DND-41 (cell line): ENCODE measurements around the gene SLC4A1AP.

Experiments used
- ATAC-seq: fragments of 200-7000 bp; cut with Tn5 transposase; 3 replicates; pipeline ENCODE4 v1.9.1; 2021; ENCODE audit warnings: low read depth; ENCODE audit not compliant: insufficient read depth
- DNase-seq: peaks from one replicate; pipeline ENCODE4 v3.0.0-alpha.2; 2020
- H2AFZ ChIP-seq: 2 replicates; pipeline ENCODE4 v1.6.0; 2012; ENCODE audit warnings: low read depth, low read length
- H3K27ac ChIP-seq: 2 replicates; pipeline ENCODE4 v1.5.1; 2012; ENCODE audit warnings: low read length, inconsistent platforms
- H3K27me3 ChIP-seq: fragments of 200-600 bp; sonication (generic); 2 replicates; pipeline ENCODE4 v1.6.0; 2012; ENCODE audit warnings: low read length, mild to moderate bottlenecking, inconsistent platforms; ENCODE audit not compliant: insufficient read depth, poor library complexity
- H3K36me3 ChIP-seq: 2 replicates; pipeline ENCODE4 v1.5.1; 2012; ENCODE audit warnings: low read length, inconsistent platforms; ENCODE audit not compliant: insufficient read depth
- H3K4me1 ChIP-seq: 2 replicates; pipeline ENCODE4 v1.5.1; 2012; ENCODE audit warnings: mild to moderate bottlenecking, low read length; ENCODE audit not compliant: insufficient read depth
- H3K4me2 ChIP-seq: 2 replicates; pipeline ENCODE4 v1.6.0; 2012; ENCODE audit warnings: mild to moderate bottlenecking, moderate library complexity, low read length, inconsistent platforms; ENCODE audit not compliant: insufficient read depth
- H3K4me3 ChIP-seq, 2 experiments: fragments of 200-600 bp in 1 of 2; shearing (Covaris generic) in 1 of 2; 2 replicates each; pipeline ENCODE4 v1.5.1; 2012 to 2016; ENCODE audit warnings: inconsistent platforms in 2 of 2, low read length in 2 of 2, mild to moderate bottlenecking in 2 of 2, low read depth in 1 of 2, moderate library complexity in 1 of 2
- H3K79me2 ChIP-seq: 2 replicates; pipeline ENCODE4 v1.6.0; 2012; ENCODE audit warnings: low read length, inconsistent platforms; ENCODE audit not compliant: insufficient read depth
- H3K9ac ChIP-seq: 2 replicates; pipeline ENCODE4 v1.6.0; 2012; ENCODE audit warnings: low read depth, mild to moderate bottlenecking, inconsistent platforms, low read length, moderate library complexity
- H3K9me3 ChIP-seq: 2 replicates; pipeline ENCODE4 v1.5.1; 2012; ENCODE audit warnings: low read length, moderate library complexity, mild to moderate bottlenecking, inconsistent platforms; ENCODE audit not compliant: insufficient read depth, severe bottlenecking
- H4K20me1 ChIP-seq: 2 replicates; pipeline ENCODE4 v1.6.0; 2012; ENCODE audit warnings: low read length; ENCODE audit not compliant: insufficient read depth
- EZH2 ChIP-seq: IDR thresholded peaks from 3 replicates; pipeline ENCODE4 v1.6.1; 2012; ENCODE audit warnings: borderline replicate concordance, low read depth, mild to moderate bottlenecking, moderate library complexity, low read length, inconsistent platforms; ENCODE audit not compliant: severe bottlenecking
- TF ChIP-seq, protein P1 (sequence below): IDR thresholded peaks from 2 replicates; pipeline ENCODE4 v1.5.1; 2012; ENCODE audit warnings: borderline replicate concordance, low read length, moderate library complexity, mild to moderate bottlenecking; ENCODE audit not compliant: poor library complexity, severe bottlenecking; ENCODE audit errors: extremely low read depth

SLC4A1AP gene

DNA sequence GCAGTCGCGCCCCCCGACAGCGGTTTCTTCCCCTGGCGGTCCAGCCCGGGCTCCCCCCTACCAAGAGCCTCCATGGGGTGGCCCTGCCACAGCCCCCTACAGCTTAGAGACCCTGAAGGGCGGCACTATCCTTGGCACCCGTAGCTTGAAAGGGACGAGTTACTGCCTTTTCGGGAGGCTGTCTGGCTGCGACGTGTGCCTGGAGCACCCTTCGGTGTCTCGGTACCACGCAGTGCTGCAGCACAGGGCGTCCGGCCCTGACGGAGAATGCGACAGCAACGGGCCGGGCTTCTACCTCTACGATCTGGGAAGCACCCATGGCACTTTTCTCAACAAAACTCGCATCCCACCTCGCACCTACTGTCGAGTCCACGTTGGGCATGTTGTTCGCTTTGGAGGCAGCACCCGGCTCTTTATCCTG lies 475 bp downstream of the SLC4A1AP start:
- peak overlapping the region; percentile 90 for H3K27ac ChIP-seq
- peak overlapping the region; percentile 63 to 85; a peak in 3 of 4 replicates for H3K4me3 ChIP-seq
- peaks cover 47% of the 10 kb centered on the region for H3K79me2 ChIP-seq
- no peaks in the 10 kb centered on the region for H3K9me3 ChIP-seq
- peak overlapping the region; percentile 98 for H2AFZ ChIP-seq
- H3K9ac ChIP-seq: peak overlapping the region; percentile 67
- peaks cover 49% of the 10 kb centered on the region for H3K36me3 ChIP-seq
- H3K27me3 ChIP-seq: no peaks in the 10 kb centered on the region
- ATAC-seq (peak; percentile 18; the same call in 2 of the 3 replicates), DNase-seq (no peak)
- H3K4me2 ChIP-seq: peak overlapping the region; percentile 95
- TF ChIP-seq EZH2: no peak
- TF ChIP-seq, protein P1, sequence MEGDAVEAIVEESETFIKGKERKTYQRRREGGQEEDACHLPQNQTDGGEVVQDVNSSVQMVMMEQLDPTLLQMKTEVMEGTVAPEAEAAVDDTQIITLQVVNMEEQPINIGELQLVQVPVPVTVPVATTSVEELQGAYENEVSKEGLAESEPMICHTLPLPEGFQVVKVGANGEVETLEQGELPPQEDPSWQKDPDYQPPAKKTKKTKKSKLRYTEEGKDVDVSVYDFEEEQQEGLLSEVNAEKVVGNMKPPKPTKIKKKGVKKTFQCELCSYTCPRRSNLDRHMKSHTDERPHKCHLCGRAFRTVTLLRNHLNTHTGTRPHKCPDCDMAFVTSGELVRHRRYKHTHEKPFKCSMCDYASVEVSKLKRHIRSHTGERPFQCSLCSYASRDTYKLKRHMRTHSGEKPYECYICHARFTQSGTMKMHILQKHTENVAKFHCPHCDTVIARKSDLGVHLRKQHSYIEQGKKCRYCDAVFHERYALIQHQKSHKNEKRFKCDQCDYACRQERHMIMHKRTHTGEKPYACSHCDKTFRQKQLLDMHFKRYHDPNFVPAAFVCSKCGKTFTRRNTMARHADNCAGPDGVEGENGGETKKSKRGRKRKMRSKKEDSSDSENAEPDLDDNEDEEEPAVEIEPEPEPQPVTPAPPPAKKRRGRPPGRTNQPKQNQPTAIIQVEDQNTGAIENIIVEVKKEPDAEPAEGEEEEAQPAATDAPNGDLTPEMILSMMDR: no peak
- peaks cover 43% of the 10 kb centered on the region for H3K4me1 ChIP-seq
- no peaks in the 10 kb centered on the region for H4K20me1 ChIP-seq

DNA sequence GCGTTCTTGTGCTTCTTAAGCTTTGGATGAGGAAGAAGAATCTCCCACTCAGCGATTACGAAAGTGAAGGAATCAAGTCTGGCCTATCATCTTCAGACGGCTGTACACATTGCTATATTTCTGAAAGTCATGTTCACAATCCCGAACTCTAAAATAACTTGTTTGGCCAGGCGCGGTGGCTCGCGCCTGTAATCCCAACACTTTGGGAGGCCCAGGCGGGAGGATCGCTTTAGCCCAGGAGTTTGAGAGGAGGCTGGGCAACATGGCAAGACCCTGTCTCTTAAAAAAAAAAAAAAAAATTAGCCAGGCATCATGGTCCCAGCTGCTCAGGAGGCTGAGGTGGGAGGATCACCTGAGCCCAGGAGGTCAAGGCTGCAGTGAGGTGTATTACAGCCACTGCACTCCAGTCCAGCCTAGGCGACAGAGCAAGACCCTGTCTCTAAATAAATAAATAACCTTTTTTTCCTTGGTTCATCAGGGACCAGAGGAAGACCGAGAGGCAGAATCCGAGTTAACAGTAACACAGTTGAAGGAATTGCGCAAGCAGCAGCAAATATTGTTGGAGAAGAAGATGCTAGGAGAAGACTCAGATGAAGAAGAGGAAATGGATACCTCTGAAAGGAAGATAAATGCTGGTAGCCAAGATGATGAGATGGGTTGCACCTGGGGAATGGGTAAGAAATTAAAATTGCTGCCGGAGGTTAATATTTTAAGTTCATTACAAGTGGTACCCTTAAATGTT lies 1.1 kb downstream of the SLC4A1AP start:
- no peak for DNase-seq
- peak overlapping the region; percentile 90 for H3K27ac ChIP-seq
- no peaks in the 10 kb centered on the region for H3K27me3 ChIP-seq
- no peak for ATAC-seq
- peaks cover 47% of the 10 kb centered on the region for H3K79me2 ChIP-seq
- TF ChIP-seq, protein P1: no peak
- TF ChIP-seq EZH2: no peak
- peaks cover 43% of the 10 kb centered on the region for H3K4me1 ChIP-seq
- peak overlapping the region; percentile 98 for H2AFZ ChIP-seq
- H3K36me3 ChIP-seq: peaks cover 48% of the 10 kb centered on the region
- H3K4me3 ChIP-seq: peak overlapping the region; percentile 63 to 85; a peak in 3 of 4 replicates
- H3K9ac ChIP-seq: peak overlapping the region; percentile 67
- no peaks in the 10 kb centered on the region for H4K20me1 ChIP-seq
- no peaks in the 10 kb centered on the region for H3K9me3 ChIP-seq
- peak overlapping the region; percentile 95 for H3K4me2 ChIP-seq

DNA sequence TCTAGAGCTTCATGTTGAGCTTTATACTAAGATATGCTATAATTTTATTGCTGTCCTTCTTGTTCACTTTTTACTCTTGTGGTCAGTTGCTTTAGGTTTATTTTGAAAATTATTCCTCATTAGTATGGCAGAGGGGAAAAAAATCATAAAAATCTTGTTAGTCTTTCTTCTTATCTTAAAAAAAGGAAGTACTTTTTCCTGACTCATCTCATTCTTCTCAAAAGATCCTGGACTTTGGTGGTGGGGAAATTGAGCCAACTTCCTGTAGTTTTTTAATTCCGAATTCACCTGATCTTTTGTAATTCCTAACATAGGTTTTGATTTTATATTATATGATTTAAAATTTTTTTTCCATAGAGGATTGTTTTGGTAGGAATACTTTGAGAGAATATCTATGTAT lies 3.8 kb downstream of the SLC4A1AP start:
- H3K4me2 ChIP-seq: no peak overlapping the region
- TF ChIP-seq EZH2: no peak
- TF ChIP-seq, protein P1: no peak
- H3K36me3 ChIP-seq: peaks cover 32% of the 10 kb centered on the region

More for the DNA sequence above, 3.8 kb downstream of the SLC4A1AP start:
- H2AFZ ChIP-seq: no peak overlapping the region
- H3K27me3 ChIP-seq: no peaks in the 10 kb centered on the region
- no peak overlapping the region for H3K9ac ChIP-seq
- no peak for ATAC-seq
- DNase-seq: no peak
- no peaks in the 10 kb centered on the region for H4K20me1 ChIP-seq
- no peaks in the 10 kb centered on the region for H3K9me3 ChIP-seq
- H3K4me1 ChIP-seq: peaks cover 25% of the 10 kb centered on the region
- no peak overlapping the region for H3K4me3 ChIP-seq
- H3K27ac ChIP-seq: no peak overlapping the region
- H3K79me2 ChIP-seq: peaks cover 30% of the 10 kb centered on the region
